H1 (cell line): ENCODE results near the gene NDEL1. TPM values are rescaled to one million over a fixed set of nuclear protein-coding genes. Genes with fewer than 3 reads are reported as not detected.

ENCODE experiments used
- RBBP5 ChIP-seq: IDR thresholded peaks from 2 replicates; pipeline ENCODE4 v1.7.1; 2012; ENCODE audit warnings: low read depth, mild to moderate bottlenecking, inconsistent platforms, low read length, moderate library complexity, borderline replicate concordance
- SP2 ChIP-seq: IDR thresholded peaks from 2 replicates; pipeline ENCODE4 v1.6.1; 2012; ENCODE audit warnings: mild to moderate bottlenecking, low read length, inconsistent platforms
- SUZ12 ChIP-seq: fragments of 200-600 bp; sonication (generic); IDR thresholded peaks from 2 replicates; pipeline ENCODE4 v1.6.1; 2012; ENCODE audit warnings: mild to moderate bottlenecking, inconsistent platforms, low read length, moderate library complexity, mixed read lengths
- polyA plus RNA-seq, 7 experiments: library from polyadenylated mRNA; depleted of rRNA in 3 of 7; stranded (reverse) in 5 of 7; unstranded in 2 of 7; fragments of >200 nt in 5 of 7; fragments of 200-250 nt in 2 of 7; gene quantifications; 1 replicate in 5 of 7; 2 replicates in 1 of 7; 4 replicates in 1 of 7; pipeline versions ENCODE4 v1.2.1 to v1.2.3, GENCODE V29; 2011 to 2013; ENCODE audit warnings: missing spikeins in 2 of 7, mixed read lengths in 2 of 7
- total RNA-seq: library from RNA; stranded (reverse); fragmentation: NEBNext Ultra II Directional; extraction: Animal tissue kit (Norgen Biotek cat#: 25700); gene quantifications from 2 replicates; pipeline ENCODE4 v1.2.1, GENCODE V29; 2021
- TF ChIP-seq, protein P1 (sequence below), 3 experiments: IDR thresholded peaks; 1 replicate in 2 of 3; 2 replicates in 1 of 3; pipeline versions ENCODE4 v1.5.1 to v1.6.1; 2011; ENCODE audit warnings: low read length in 3 of 3, mild to moderate bottlenecking in 3 of 3, inconsistent platforms in 2 of 3, low read depth in 1 of 3, moderate library complexity in 1 of 3; ENCODE audit not compliant: insufficient read depth in 1 of 3; ENCODE audit errors: control extremely low read depth in 1 of 3

NDEL1 gene
- total and polyA plus RNA-seq, 2 of the 8 experiments (the other 6 are each of a cell fraction or from before 2014, with no cell fraction given) = 31.1 to 32.9 TPM

DNA sequence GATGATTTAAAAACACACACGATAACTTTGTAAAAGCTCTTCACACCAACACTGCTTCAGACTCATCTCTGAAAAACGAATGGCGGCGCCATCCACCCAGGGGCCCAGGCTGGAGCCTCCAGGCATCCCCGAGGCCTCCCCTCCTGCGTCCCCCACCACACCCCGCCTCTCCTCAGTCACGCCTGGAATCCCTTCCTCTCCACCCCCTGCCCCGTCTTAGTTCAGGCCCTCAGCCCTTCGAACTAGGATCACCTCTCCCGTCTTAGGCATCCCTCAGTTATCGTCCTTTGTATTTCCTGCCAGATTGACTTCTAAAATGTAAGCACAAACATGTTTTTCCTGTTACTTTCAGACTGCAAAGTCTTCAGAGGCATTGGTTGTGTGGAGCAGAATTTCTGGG is 58.3 kb downstream of the NDEL1 start (continued):
- TF ChIP-seq, protein P1, sequence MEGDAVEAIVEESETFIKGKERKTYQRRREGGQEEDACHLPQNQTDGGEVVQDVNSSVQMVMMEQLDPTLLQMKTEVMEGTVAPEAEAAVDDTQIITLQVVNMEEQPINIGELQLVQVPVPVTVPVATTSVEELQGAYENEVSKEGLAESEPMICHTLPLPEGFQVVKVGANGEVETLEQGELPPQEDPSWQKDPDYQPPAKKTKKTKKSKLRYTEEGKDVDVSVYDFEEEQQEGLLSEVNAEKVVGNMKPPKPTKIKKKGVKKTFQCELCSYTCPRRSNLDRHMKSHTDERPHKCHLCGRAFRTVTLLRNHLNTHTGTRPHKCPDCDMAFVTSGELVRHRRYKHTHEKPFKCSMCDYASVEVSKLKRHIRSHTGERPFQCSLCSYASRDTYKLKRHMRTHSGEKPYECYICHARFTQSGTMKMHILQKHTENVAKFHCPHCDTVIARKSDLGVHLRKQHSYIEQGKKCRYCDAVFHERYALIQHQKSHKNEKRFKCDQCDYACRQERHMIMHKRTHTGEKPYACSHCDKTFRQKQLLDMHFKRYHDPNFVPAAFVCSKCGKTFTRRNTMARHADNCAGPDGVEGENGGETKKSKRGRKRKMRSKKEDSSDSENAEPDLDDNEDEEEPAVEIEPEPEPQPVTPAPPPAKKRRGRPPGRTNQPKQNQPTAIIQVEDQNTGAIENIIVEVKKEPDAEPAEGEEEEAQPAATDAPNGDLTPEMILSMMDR (IDR thresholded peaks at IDR 0.05; ENCODE audit: control extremely low read depth in 1 of 3, insufficient read depth in 1 of 3, low read depth in 1 of 3, low read length in 3 of 3) = no peak
- TF ChIP-seq SUZ12 = no peak
- no peak for TF ChIP-seq SP2
- no peak for TF ChIP-seq RBBP5
